ENCODE data around the gene ASH1L.
"Not testable (repeated sequence)": the region's sequence is repeated elsewhere in the genome, so short reads cannot be mapped to it uniquely, and the experiment has no call there.

Gene ASH1L

DNA sequence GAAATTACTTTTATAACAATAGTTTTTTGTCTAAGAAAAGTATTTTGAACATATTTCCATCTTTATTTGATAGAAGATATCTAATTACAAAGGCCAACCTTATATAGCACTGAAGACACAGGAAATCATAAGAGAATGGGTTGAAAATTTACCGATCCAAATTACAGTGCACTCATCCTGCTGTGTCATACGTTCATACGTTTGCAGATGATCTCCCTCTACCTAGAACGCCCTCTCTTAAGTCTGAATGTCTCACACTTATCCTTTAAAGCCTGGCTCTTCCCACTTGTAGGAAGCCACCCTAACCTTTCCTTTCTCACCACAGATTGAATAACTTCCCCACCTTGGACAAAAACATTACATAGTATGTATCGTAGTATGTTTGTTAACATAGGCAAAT lies 9.3 kb downstream of the ASH1L start:
- no peak for DNase-seq

DNA sequence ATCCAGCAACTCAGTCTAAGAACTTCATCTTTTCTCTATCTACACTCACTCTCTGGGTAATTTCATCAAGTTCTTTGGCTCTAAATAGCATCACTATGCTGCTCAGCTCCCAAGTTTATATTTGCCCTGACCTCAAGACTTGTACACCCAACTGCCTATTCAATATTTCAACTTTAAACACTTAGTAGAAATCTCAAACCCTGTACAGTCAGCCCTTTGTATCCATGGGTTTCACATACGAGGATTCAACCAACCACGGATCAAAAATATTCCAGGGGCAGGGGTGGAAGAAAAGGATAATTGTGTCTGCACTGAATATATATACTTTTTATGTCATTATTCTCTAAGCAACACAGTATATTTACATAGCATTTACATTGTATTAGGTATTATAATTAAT lies 13.9 kb downstream of the ASH1L start:
- no peak for DNase-seq

DNA sequence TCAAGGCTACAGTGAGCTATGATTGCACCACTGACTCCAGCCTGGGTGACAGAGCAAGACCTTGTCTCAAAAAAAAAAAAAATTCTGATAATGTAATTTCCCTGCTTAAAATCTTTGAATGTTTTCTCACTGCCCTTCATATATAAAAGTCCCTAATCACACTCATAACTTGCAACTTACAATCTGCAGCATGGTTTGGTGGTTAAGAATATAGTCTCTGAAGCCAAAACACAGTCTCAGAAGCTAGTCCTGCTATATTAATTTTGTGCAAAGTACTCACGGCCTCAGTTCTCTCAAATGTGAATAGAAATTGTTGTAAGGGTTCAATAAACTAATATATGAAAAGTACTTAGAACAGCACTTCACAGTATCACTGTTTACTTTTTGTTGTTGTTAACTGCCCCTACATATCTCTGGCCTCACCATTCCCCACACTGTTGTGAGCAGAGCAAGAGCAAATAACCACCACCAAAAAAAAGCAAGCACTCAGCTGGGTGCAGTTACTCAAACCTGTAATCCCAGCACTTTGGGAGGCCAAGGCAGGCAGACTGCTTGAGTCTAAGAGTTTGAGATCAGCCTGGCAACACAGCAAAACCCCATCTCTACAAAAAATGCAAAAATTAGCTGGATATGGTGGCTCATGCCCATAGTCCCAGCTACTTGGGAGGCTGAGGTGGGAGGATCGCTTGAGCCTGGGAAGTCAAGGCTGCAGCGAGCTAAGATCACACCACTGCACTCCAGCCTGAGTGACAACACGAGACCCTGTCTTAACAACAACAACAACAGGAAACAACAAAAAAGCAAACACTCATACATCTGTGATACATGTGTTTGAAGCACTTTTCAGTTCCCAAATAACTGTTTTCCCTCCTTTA lies 22.4 kb downstream of the ASH1L start:
- DNase-seq, result no peak

DNA sequence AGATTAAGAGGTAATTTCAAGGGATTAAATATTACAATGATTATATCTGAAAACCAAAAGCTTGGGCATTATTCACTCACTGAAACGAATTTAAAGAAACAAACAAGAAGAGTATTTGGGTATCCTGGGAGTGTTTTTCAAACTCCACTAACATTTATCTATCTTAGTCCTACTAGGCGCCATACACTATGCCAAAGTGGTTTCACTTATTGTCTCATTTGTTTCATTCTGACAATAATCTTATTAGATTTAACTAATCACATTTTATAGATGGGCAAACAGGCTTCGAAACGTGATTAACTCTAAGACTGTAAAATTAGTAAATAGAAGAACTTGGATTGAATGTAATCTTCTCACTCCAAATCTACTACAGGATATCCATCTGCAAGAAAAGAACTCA lies 25.4 kb downstream of the ASH1L start:
- DNase-seq, result no peak

DNA sequence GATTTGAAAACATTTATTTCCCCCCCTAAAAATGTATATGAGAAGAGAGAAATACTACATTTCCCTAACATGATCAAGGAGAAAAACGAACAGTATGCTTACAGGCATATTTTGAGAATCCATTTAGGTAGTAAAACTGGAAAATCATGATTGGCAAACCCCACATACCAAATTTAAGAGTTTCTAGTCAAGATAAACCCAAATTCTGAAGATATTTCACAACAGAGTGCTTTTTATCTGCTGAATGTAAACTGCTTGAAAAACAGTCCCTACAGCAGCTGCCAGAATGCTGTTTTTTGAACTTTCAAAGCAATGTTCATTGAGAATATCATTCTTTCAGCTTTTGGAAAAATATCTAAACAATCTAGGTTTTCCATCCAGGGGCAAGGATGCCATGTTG lies 31.0 kb downstream of the ASH1L start:
- DNase-seq, result no peak

DNA sequence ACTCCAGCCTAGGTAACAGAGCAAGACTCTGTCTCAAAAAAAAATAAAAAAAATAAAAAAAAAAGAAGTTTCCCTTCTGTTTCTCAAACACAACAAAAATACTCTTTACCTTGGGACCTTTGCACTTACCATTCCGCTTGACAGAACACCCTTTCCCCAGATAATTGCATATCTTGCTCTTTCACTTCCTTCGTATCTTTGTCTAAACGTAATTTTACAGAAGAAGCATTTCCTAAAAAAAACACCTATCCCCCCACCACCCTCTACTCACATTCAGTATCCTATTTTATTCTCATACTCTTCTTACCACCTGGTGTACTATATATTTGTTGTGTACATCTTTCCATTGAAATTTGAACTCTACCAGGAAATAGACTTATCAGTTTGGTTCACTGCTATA lies 32.7 kb downstream of the ASH1L start:
- no peak for DNase-seq

DNA sequence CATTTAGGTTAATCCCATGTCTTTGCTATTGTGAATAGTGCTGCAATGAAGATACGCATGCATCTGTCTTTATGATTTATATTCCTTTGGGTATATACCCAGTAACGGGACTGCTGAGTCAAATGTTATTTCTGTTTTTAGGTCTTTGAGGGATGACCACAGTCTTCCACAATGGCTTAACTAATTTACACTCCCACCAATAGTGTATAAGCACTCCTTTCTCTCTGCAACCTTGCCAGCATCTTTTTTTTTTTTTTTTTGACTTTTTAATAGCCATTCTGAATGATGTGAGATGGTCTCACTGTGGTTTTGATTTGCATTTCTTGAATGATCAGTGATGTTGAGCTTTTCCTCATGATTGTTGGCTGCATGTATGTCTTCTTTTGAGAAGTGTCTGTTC lies 33.5 kb downstream of the ASH1L start:
- DNase-seq, result no peak

DNA sequence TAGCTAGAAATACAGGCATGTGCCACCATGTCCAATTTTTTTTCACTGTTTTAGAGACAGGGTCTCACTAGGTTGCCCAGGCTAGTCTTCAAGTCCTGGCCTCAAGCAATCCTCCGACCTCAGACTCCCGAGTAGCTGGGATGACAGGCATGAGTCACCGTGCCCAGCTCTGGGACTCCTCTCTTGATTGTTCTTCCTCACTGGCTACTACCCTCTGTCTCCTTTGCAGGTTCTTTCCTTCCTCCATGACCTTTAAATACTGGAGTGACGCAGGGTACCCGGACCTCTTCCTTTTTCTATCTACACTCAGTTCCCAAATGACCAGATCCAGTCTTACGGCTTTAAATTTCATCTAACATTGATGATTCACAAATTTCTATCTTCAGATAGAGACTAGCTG lies 34.9 kb downstream of the ASH1L start:
- peak; percentile 58 for DNase-seq

DNA sequence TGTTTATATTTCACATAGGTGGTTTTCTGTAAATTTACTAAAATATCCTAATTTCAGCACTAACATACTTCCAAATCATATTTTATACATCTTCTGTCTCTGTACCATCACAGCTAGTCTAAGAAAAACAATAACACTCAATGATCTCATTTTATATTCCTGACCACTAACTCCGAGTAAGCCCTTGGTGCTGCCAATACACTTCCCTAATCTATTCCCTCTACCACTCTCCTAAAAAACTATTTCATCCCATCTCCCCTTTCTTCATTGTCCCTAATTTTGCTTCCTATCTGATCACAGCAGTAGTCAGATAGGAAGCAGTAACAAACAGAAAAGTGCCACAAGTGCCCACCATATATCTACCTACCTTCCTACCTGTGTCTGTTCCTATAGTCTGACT lies 36.2 kb downstream of the ASH1L start:
- DNase-seq, result no peak

DNA sequence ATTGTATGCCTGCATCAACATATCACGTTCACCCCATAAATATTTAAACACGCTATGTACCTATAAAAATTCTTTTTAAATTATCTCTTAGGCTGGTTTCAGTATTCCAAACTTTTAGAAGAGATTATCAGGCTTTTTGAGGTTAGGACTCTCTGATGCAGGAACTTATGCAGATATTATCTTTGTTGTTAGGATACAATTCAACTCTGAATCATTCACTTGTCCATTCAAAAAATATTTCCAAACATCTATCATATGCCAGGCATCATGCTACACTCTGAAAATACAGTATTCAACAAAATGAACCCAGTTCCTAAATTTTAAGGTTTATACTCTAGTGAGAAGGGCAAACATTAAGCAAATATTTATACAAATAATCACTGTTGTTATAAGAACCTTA lies 40.5 kb downstream of the ASH1L start:
- DNase-seq, result no peak

DNA sequence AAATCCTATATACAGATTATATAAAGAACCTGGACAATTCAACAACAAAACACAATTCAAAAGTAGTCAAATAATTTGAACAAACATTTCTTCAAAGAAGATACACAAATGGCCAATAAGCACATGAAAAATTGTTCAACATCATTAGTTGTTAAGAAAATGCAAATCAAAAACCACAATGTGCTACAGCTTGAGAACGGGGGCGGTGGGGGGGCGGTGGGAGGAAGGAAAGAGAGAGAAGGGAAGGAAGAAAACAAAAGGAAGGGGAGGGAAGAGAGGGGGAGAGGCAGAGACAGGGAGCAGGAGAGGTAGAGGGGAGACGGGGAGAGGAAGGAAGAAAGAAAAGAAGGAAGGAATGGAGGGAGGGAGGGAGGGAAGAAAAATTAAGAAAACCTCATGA lies 44.1 kb downstream of the ASH1L start:
- no peak for DNase-seq

DNA sequence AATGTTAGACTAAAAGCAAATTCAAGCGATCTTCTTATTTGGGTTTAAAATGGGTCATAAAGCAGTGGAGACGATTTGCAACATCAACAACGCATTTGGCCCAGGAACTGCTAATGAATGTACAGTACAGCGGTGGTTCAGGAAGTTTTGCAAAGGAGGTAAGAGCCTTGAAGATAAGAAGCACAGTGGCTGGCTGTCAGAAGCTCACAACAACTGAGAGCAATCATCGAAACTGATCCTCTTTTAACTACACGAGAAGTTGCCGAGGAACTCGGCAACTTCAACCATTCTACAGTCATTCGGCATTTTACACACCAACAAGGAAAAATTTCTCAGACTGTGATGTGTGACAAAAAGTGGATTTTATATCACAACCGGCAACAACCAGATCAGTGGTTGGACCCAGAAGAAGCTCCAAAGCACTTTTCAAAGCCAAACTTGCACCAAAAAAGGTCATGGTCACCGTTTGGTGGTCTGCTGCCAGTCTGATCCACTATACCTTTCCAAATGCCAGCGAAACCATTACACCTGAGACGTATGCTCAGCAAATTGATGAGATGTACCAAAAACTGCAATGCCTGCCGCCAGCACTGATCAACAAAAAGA lies 47.9 kb downstream of the ASH1L start:
- no peak for DNase-seq

DNA sequence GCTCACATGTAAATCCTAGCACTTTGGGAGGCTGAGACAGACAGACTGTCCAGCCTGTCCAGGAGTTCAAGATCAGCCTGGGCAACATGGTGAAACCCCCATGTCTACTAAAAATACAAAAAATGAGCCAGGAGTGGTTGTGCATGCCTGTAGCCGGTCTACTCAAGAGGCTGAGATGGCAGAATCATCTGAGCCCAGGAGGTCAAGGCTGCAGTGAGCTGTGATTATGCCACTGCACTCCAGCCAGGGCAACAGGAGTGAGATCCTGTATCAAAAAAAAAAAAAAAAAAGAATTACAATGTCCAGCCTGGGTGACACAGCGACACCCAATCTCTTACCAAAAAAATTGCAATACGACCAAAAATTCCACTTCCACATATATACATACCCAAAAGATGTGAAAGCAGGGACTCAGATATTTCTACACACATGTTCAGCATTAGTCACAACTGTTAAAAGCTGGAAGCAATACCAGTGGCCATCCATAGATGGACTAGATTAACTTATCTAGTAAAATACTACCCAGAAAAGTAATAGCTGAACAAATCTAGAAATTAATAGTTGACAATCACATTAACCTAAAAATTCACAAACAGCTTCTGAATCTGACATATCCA lies 49.2 kb downstream of the ASH1L start:
- no peak for DNase-seq

DNA sequence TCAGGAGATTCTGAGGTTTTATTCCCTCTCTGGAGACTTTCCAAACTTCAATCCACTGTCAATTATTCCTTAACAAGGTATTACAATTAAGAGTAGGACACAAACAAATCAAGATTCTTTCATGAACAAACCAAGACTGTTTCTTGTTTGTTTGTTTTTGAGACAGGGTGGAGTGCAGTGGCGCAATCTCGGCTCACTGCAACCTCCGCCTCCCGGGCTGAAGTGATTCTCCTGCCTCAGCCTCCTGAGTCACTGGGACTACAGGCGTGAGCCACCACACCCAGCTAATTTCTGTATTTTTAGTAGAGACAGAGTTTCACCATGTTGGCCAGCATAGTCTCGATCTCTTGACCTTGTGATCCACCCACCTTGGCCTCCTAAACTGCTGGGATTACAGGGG lies 51.2 kb downstream of the ASH1L start:
- DNase-seq, result not testable (repeated sequence)

DNA sequence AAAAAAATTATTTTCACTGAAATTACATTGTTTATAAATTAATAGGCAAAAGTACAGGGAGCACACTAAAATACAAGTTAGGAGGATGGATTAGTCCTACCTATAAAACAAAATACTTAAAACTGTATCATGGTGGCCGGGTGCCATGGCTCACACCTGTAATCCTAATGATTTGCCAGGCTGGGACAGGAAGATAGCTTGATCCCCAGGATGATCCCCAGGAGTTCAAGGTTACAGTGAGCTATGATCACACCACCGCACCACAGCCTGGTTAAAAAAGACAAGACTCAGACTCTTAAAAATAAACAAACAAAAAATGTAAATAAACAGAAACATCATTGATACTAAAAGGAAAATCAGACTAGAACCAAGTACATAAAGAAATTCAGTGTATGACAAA lies 53.5 kb downstream of the ASH1L start:
- DNase-seq, result no peak

DNA sequence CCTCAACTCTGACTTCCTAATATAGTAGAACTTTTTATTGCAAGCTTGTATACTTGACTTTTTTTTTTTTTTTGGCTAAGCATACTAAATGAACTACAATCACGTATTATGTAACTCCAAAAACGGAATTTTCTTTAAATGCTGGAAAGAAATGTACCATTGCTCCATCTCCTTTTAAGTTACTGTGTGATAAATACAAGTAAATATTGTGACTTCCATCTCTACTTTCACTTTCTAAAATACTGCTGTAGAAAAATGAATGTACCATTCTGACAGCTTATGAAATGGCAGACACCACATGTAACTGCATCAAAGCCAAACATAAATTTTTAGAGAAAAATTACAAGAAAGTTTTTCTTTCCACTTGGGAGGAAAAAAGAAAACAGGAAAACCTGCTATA lies 54.7 kb downstream of the ASH1L start:
- DNase-seq, result no peak

DNA sequence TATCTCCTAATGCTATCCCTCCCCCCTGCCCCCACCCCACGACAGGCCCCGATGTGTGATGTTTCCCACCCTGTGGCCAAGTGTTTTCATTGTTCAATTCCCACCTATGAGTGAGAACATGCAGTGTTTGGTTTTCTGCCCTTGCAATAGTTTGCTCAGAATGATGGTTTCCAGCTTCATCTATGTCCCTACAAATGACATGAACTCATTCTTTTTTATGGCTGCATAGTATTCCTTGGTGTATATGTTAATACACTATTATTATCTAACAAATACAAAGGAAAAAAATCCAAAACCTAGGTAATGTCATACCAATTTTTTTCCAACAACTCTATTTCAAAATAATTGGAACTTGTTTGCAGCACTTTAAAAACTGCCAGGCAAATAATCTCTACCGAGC lies 56.6 kb downstream of the ASH1L start:
- not testable (repeated sequence) for DNase-seq

DNA sequence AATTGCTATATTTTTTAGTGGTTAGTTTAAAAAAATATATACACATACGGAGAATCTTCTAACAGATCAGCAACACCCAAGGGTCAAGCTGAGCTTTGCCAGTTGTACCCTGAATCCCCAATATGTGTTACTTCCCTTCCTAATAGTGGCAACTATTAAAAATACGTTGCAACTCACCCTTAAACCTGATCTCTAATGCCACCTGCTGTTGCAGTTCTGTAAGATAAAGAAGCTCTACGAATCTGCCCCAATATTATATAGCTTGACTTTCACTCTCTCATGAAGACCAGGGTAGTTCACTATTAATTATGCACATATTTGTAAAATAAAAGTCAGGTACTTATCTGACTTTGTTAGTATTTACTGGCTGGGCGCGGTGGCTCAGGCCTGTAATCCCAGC lies 58.4 kb downstream of the ASH1L start:
- no peak for DNase-seq

DNA sequence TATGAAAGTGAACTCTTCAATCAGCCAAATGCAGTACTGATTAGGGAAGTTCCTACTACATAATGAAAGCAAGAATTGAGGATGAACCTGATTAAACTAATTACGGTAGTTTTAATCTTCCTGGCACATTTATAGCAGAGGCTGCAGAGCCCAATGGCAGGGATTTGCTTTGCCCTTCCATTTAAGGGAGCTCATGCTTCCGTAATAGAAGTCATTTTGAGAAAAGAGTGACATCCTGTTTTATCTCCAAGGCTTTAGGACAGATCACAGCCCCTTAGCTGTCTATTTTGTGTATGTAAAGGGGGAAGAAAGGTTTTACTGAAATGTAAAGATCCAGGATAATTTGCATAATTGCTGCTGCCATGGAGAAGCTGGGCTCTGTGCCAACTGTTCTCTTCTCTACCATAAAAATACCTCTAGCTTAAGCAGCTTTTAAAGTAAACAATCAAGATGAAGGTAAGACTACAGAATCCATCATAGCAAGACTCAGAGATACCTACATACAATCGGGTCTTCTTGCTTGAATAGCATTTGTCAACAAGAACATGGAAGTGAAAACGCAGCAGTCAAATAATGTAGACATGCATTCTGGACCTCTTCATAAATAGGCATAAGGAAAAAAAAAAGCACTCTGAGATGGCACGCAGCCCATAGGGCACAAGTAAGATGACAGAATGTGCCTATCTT lies 62.5 kb downstream of the ASH1L start:
- DNase-seq, result no peak

DNA sequence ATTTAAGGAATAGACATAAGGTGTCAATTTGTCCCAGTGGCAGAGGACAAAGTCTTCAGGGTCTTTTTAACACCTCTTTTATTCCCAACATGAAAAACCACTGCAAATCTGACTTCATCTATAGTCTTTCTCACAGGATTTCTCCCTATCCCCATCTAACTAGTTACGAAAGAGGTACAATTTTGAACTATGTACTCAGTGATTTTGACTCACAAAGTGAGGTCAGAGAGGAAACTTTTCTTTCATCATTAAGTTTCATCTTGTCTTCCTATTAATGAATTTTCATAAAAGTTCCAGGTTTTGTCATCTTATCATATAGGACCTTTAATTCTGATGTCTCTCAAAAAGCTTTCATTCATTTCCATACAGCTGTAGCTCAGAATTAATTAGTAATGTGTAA lies 63.3 kb downstream of the ASH1L start:
- DNase-seq, result no peak

DNA sequence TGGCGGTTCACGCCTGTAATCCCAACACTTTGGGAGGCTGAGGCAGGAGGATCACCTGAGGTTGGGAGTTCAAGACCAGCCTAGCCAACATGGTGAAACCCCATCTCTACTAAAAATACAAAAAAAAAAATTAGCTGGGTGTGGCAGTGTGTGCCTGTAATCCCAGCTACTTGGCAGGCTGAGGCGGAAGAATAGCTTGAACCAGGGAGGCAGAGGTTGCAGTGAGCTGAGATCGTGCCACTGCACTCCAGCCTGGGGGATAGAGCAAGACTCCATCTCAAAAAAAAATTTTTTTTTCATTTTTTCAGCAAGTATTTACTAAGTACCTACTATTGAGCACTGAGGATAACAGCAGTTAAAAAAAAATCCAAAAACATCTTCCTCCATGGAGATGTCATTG lies 69.0 kb downstream of the ASH1L start:
- DNase-seq, result not testable (repeated sequence)

DNA sequence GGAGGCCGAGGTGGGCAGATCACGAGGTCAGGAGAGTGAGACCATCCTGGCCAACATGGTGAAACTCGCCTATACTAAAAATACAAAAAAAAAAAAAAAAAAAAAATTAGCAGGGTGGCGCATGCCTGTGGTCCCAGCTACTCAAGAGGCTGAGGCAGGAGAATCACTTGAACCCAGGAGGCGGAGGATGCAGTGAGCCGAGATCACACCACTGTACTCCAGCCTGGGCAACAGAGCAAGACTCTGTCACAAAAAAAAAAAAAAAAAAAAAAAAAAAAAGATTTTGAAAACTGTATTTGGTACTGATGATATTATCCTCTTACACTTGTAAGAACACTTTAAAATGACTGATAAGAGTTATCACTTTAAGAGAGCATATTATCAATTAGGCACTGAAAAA lies 74.2 kb downstream of the ASH1L start:
- not testable (repeated sequence) for DNase-seq

DNA sequence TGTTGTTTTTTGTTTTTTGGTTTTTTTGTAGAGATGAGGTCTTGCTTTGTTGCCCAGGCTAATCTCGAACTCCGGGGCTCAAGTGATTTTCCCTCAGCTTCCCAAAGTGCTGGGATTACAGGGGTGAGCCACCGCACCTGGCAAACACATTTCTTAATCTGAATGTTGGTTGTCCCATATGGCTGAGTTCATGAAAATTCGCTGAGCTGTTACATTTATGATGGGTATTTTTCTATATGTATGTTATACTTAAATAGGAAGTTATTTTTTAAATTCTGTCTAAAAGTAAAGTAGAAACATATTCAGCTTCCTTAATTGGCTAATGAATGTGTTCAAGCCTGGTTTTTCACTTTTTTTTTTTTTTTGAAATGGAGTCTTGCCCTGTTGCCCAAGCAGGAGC lies 75.1 kb downstream of the ASH1L start:
- no peak for DNase-seq

DNA sequence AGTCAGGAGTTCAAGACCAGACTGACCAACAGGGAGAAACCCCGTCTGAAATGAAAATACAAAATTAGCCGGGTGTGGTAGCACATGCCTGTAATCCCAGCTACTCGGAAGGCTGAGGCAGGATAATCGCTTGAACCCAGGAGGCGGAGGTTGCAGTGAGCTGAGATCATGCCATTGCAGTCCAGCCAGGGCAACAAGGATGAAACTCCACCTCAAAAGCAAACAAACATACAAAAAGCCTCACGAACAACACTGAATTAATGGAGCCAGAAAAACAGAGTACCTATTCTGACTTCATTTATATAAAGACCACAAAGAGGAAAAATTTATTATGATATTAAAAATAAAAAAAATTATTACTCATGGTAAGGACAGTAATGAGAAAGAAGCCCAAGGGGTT lies 75.7 kb downstream of the ASH1L start:
- not testable (repeated sequence) for DNase-seq
